ENCODE data around the gene GNAI1.

- TF ChIP-seq EHMT2 (IDR thresholded peaks at IDR 0.05; ENCODE audit: borderline replicate concordance, low read depth, low read length), result no peak
- TF ChIP-seq ZNF24 (IDR thresholded peaks at IDR 0.05), result no peak
- no peak for TF ChIP-seq BRCA1 (CRISPR knock-in tag; IDR thresholded peaks at IDR 0.05)
- TF ChIP-seq CTCF (CRISPR knock-in tag; IDR thresholded peaks at IDR 0.05), result no peak
- TF ChIP-seq NFIC (IDR thresholded peaks at IDR 0.05; ENCODE audit: low read length), result no peak
- no peak for TF ChIP-seq MED13 (CRISPR knock-in tag; IDR thresholded peaks at IDR 0.05)
- TF ChIP-seq CHCHD3 (CRISPR knock-in tag; IDR thresholded peaks at IDR 0.05), result no peak
- no peak for TF ChIP-seq NR2F1 (CRISPR knock-in tag; IDR thresholded peaks at IDR 0.05)
- TF ChIP-seq MXI1 (IDR thresholded peaks at IDR 0.05; ENCODE audit: borderline replicate concordance, low read depth, low read length), result no peak
- no peak for TF ChIP-seq CHD2 (IDR thresholded peaks at IDR 0.05; ENCODE audit: low read depth, low read length)
- no peak for TF ChIP-seq PBX2 (CRISPR knock-in tag; IDR thresholded peaks at IDR 0.05)
- TF ChIP-seq ZNF3 (CRISPR knock-in tag; IDR thresholded peaks at IDR 0.05), result no peak
Observed at GRCh38 chr7:80093349-80093748, 41.3 kb upstream of the GNAI1 start.
